ENCODE measurements around the gene GIGYF2. TPM values are rescaled to one million over a fixed set of nuclear protein-coding genes. Genes with fewer than 3 reads are reported as not detected.

GIGYF2 gene
- total and polyA plus RNA-seq, 2 of the 13 experiments (the other 11 are each of a cell fraction or from before 2014, with no cell fraction given): 44.9 to 73.5 TPM

GRCh38 chr2:232876978-232877441, 179.9 kb downstream of the GIGYF2 start (continued):
- TF ChIP-seq GTF2F1 (IDR thresholded peaks at IDR 0.05; ENCODE audit: low read length) (no peak), ZKSCAN1 (IDR thresholded peaks at IDR 0.05; ENCODE audit: low read length) (no peak), ZNF713 (CRISPR knock-in tag; IDR thresholded peaks at IDR 0.05) (no peak), DMAP1 (CRISPR knock-in tag; IDR thresholded peaks at IDR 0.05) (peak; percentile 20), ZBTB49 (CRISPR knock-in tag; IDR thresholded peaks at IDR 0.05; ENCODE audit: borderline replicate concordance) (no peak), MAF1 (CRISPR knock-in tag; IDR thresholded peaks at IDR 0.05; ENCODE audit: borderline replicate concordance) (0 out of 2 replicates have a peak, but pooled peaks have one; percentile 21), KLF13 (CRISPR knock-in tag; IDR thresholded peaks at IDR 0.05) (no peak), ZNF407 (CRISPR knock-in tag; IDR thresholded peaks at IDR 0.05; ENCODE audit: not compliant biosample characterization) (no peak), ZNF557 (CRISPR knock-in tag; IDR thresholded peaks at IDR 0.05) (no peak), ZNF281 (CRISPR knock-in tag; IDR thresholded peaks at IDR 0.05; ENCODE audit: borderline replicate concordance) (no peak), RARA (CRISPR knock-in tag; IDR thresholded peaks at IDR 0.05) (no peak), FOSL2 (CRISPR knock-in tag; IDR thresholded peaks at IDR 0.05) (no peak), ARNT (IDR thresholded peaks at IDR 0.05) (no peak), FOXA3 (CRISPR knock-in tag; IDR thresholded peaks at IDR 0.05) (no peak), PRDM4 (CRISPR knock-in tag; IDR thresholded peaks at IDR 0.05; ENCODE audit: borderline replicate concordance) (no peak), ZNF547 (CRISPR knock-in tag; IDR thresholded peaks at IDR 0.05) (no peak)
